HEK293T (cell line): Measurements from ENCODE around the gene VWA8.
A peak's percentile ranks its signal among the peaks of the same experiment; 100 is the strongest.
"Not testable (repeated sequence)": the region's sequence is repeated elsewhere in the genome, so short reads cannot be mapped to it uniquely, and the experiment has no call there.

ENCODE experiments used
- CTCF ChIA-PET: fragments of 350-600 bp; formaldehyde crosslinking; extraction: SDS; loops from one replicate; lab custom pipeline; 2021; ENCODE audit warnings: antibody characterized with exemption, inconsistent platforms; lab: Yijun Ruan, JAX
- POLR2A ChIA-PET: fragments of 350-600 bp; formaldehyde crosslinking; extraction: SDS; loops from one replicate; lab custom pipeline; 2020; ENCODE audit warnings: antibody characterized with exemption, inconsistent platforms; lab: Yijun Ruan, JAX
- DNase-seq: peaks from one replicate; pipeline ENCODE4 v3.0.0; 2012; ENCODE audit warnings: mixed read lengths; ENCODE audit errors: extremely low spot score
- ARNT ChIP-seq: fragments of 450-650 bp; IDR thresholded peaks from 2 replicates; pipeline ENCODE4 v1.6.1; 2017; ENCODE audit warnings: mild to moderate bottlenecking
- BHLHE40 ChIP-seq: fragments of 450-650 bp; IDR thresholded peaks from 2 replicates; pipeline ENCODE4 v1.6.1; 2016; ENCODE audit warnings: mild to moderate bottlenecking, moderate library complexity, borderline replicate concordance
- CTBP1 ChIP-seq: fragments of 450-650 bp; IDR thresholded peaks from 2 replicates; pipeline ENCODE4 v1.6.1; 2016; ENCODE audit warnings: borderline replicate concordance
- ELF4 ChIP-seq: fragments of 450-650 bp; IDR thresholded peaks from 2 replicates; pipeline ENCODE4 v1.6.1; 2017; ENCODE audit warnings: antibody characterized with exemption
- FOXA1 ChIP-seq: fragments of 450-650 bp; IDR thresholded peaks from 2 replicates; pipeline ENCODE4 v1.6.1; 2016; ENCODE audit warnings: mild to moderate bottlenecking
- FOXK2 ChIP-seq: fragments of 450-650 bp; IDR thresholded peaks from 2 replicates; pipeline ENCODE4 v1.6.1; 2016; ENCODE audit warnings: mild to moderate bottlenecking
- FOXM1 ChIP-seq: fragments of 450-650 bp; IDR thresholded peaks from 2 replicates; pipeline ENCODE4 v1.6.1; 2017; ENCODE audit warnings: mild to moderate bottlenecking, borderline replicate concordance
- HDGF ChIP-seq: fragments of 450-650 bp; IDR thresholded peaks from 2 replicates; pipeline ENCODE4 v1.6.1; 2017; ENCODE audit warnings: antibody characterized with exemption, borderline replicate concordance
- L3MBTL2 ChIP-seq: fragments of 450-650 bp; conservative IDR thresholded peaks from 2 replicates; pipeline ENCODE4 v1.6.1; 2016; ENCODE audit warnings: mild to moderate bottlenecking
- LEF1 ChIP-seq: fragments of 450-650 bp; IDR thresholded peaks from 2 replicates; pipeline ENCODE4 v1.6.1; 2017; ENCODE audit warnings: mild to moderate bottlenecking, borderline replicate concordance
- NFRKB ChIP-seq: fragments of 450-650 bp; IDR thresholded peaks from 2 replicates; pipeline ENCODE4 v1.6.1; 2016; ENCODE audit warnings: mild to moderate bottlenecking, moderate library complexity
- SP1 ChIP-seq: fragments of 450-650 bp; IDR thresholded peaks from 2 replicates; pipeline ENCODE4 v1.6.1; 2017
- SUZ12 ChIP-seq: fragments of 450-650 bp; IDR thresholded peaks from 2 replicates; pipeline ENCODE4 v1.6.1; 2016; ENCODE audit warnings: mild to moderate bottlenecking
- TARDBP ChIP-seq: fragments of 450-650 bp; IDR thresholded peaks from 2 replicates; pipeline ENCODE4 v1.6.1; 2016
- ZNF384 ChIP-seq: fragments of 450-650 bp; IDR thresholded peaks from 2 replicates; pipeline ENCODE4 v1.6.1; 2016
- TF ChIP-seq, protein P1 (sequence below): fragments of 450-650 bp; IDR thresholded peaks from 2 replicates; pipeline ENCODE4 v1.6.1; 2016

VWA8 gene

DNA sequence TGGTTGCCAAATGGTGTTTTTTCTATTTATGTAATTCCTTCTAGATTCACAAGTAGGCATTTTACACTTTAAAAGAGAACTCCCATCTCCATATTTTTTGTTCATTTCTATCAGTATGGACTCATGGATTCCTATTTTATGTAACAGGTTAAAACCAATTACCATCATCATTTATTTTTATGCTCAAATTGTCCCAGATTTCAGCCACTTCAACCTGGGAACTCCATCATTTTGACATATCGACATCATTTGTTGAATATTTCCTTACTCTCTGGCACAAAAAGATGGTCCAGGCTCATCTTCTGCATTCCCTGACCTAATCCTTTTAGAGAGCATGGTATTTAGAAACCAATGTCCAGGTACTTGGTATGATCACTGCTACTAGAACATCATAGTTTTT, 79.9 kb downstream of the VWA8 start:
- CTCF ChIA-PET = no interaction called here
- POLR2A ChIA-PET = no interaction called here

DNA sequence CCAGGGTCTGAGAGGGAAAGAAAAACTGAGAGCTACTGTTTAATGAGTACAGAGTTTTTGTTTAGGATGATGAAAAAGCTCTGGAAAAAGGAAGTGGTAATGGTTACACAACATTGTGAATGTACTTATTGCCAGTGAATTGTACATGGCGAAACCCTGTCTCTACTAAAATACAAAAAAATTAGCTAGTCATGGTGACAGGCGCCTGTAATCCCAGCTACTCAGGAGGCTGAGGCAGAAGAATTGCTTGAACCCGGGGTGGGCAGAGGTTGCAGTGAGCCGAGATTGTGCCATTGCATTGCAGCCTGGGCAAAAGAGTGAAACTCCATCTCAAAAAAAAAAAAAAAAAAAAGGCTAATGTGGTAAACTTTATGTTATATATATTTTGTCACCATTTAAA, 96.3 kb downstream of the VWA8 start:
- ChIA-PET POLR2A (no interaction called here), CTCF (no interaction called here)
- no peak for DNase-seq
- no peak for TF ChIP-seq SP1
- TF ChIP-seq, protein P1, sequence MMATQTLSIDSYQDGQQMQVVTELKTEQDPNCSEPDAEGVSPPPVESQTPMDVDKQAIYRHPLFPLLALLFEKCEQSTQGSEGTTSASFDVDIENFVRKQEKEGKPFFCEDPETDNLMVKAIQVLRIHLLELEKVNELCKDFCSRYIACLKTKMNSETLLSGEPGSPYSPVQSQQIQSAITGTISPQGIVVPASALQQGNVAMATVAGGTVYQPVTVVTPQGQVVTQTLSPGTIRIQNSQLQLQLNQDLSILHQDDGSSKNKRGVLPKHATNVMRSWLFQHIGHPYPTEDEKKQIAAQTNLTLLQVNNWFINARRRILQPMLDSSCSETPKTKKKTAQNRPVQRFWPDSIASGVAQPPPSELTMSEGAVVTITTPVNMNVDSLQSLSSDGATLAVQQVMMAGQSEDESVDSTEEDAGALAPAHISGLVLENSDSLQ = no peak
- TF ChIP-seq BHLHE40 = no peak
- TF ChIP-seq L3MBTL2 = no peak
- TF ChIP-seq FOXA1 = no peak
- TF ChIP-seq FOXK2 = no peak
- no peak for TF ChIP-seq HDGF
- no peak for TF ChIP-seq LEF1
- no peak for TF ChIP-seq NFRKB
- no peak for TF ChIP-seq ARNT
- TF ChIP-seq TARDBP = no peak
- TF ChIP-seq CTBP1 = no peak
- TF ChIP-seq SUZ12 = no peak
- no peak for TF ChIP-seq ELF4

More for the DNA sequence above, 79.9 kb downstream of the VWA8 start:
- TF ChIP-seq L3MBTL2 (no peak), LEF1 (no peak), FOXM1 (no peak), NFRKB (no peak), ELF4 (no peak), FOXK2 (no peak), HDGF (no peak), ZNF384 (no peak), ARNT (no peak), SP1 (no peak), SUZ12 (no peak), CTBP1 (no peak), BHLHE40 (no peak), TARDBP (no peak), FOXA1 (no peak)
- TF ChIP-seq, protein P1 = no peak
- no peak for DNase-seq

DNA sequence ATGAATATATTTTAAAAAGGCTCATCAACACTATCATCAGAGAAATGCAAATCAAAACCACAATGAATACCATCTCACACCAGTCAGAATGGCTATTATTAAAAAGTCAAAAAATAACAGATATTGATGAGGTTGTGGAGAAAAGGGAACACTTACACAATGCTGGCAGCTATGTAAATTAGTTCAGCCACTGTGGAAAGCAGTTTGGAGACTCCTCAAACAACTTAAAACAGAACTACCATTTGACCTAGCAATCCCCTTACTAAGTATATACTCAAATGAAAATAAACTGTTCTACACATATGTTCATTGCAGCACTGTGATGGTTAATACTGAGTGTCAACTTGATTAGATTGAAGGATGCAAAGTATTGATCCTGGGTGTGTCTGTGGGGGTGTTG, 98.2 kb downstream of the VWA8 start:
- POLR2A ChIA-PET, DNase-seq, CTCF ChIA-PET: not testable (repeated sequence)

DNA sequence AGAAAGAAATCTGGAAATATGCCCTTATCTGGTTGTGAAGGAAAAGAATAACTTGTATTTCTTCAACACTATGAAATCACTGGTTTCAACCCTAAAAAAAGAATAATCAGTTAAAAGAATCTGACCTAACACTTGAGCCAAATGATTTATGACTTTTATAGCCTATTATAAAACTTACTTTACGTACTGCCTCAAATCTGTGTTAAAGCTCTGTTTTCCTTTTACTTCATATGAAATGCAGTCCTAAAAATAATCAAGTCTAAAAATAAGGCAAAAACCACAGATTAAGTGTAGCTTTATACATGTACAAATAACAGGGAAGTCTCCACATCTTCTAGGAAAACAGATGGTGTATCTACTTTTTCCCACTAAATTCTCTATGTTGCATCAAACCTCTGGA, 101.3 kb downstream of the VWA8 start:
- no peak for DNase-seq
- POLR2A ChIA-PET = no interaction called here

DNA sequence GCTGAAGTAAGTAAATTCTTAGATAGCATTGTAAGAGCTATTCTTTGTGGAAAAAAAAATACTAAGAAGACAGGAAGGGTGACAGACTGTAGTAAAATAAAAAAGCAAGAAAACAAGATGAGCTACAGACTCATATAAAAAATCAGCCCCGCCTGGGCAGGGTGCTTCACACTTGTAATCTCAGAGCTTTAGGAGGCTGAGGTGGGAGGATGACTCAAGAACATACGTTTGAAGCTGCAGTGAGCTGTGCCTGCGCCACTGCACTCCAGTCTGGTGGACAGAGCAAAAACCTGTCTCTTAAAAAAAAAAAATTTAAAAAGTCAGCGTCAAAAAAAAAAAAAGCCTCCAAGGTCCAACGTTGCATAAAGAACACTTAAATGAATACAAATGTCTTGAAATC, 102.1 kb downstream of the VWA8 start:
- POLR2A ChIA-PET = no interaction called here
- CTCF ChIA-PET = interaction anchor here (0.8 kb wide), 1 partner anchor 611 kb away, joined by 3 read pairs; no protein-coding TSS in a partner anchor
- no peak for DNase-seq
- TF ChIP-seq FOXK2 (no peak), ELF4 (no peak), SUZ12 (no peak)

More for the DNA sequence above, 101.3 kb downstream of the VWA8 start:
- TF ChIP-seq, protein P1 = peak; percentile 71
- no peak for TF ChIP-seq SUZ12
- CTCF ChIA-PET = interaction anchor here (0.8 kb wide), 1 partner anchor 612 kb away, joined by 3 read pairs; no protein-coding TSS in a partner anchor

DNA sequence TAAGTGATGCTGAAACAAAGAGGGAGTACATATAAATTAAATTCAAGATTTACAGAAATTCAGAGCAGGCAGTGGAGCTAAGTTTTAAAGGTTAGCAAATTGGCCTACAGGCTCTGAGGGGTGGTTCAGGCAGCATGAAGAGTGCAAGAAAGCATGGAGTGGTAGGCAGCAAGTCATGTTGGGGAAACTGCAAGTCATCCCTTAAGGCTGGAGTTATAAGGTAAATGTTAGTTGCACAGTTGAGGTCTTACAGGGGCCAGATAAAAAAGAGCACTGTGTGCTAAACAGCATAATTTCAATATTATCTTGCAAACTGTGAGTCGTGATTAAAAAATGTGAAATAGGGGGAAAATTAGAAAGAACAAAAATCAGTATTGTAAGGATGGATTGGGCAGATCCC, 106.2 kb downstream of the VWA8 start:
- CTCF ChIA-PET = no interaction called here
- DNase-seq = no peak
- POLR2A ChIA-PET = no interaction called here
- TF ChIP-seq ELF4 (no peak), ZNF384 (no peak), L3MBTL2 (no peak), BHLHE40 (no peak), FOXK2 (no peak)

DNA sequence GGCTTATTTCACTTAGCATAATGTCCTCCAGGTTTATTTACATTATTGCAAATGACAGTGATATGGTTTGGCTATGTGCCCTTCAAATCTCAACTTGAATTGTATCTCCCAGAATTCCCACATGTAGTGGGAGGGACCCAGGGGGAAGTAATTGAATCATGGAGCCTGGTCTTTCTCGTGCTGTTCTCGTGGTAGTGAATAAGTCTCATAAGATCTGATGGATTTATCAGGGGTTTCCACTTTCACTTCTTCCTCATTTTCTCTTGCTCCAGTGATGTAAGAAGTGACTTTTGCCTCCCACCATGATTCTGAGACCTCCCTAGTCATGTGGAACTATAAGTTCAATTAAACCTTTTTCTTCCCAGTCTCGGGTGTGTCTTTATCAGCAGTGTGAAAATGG, 109.6 kb downstream of the VWA8 start:
- CTCF ChIA-PET = no interaction called here
- TF ChIP-seq FOXM1 (no peak), HDGF (no peak), SUZ12 (no peak), BHLHE40 (no peak), L3MBTL2 (no peak), ARNT (no peak), FOXA1 (no peak), ELF4 (no peak), LEF1 (no peak), SP1 (no peak), TARDBP (no peak), ZNF384 (no peak), CTBP1 (no peak), FOXK2 (no peak), NFRKB (no peak)
- TF ChIP-seq, protein P1 = no peak
- POLR2A ChIA-PET = no interaction called here
- DNase-seq = no peak
